HG03354 (cell line): Measurements from ENCODE around the gene SLC5A8.

Source experiments
- ATAC-seq: cut with Tn5 transposase; IDR thresholded peaks from one replicate; pipeline ENCODE4 v1.9.1; 2021; ENCODE audit warnings: mild to moderate bottlenecking; ENCODE audit not compliant: unreplicated experiment, poor library complexity, severe bottlenecking

The SLC5A8 gene, protein sequence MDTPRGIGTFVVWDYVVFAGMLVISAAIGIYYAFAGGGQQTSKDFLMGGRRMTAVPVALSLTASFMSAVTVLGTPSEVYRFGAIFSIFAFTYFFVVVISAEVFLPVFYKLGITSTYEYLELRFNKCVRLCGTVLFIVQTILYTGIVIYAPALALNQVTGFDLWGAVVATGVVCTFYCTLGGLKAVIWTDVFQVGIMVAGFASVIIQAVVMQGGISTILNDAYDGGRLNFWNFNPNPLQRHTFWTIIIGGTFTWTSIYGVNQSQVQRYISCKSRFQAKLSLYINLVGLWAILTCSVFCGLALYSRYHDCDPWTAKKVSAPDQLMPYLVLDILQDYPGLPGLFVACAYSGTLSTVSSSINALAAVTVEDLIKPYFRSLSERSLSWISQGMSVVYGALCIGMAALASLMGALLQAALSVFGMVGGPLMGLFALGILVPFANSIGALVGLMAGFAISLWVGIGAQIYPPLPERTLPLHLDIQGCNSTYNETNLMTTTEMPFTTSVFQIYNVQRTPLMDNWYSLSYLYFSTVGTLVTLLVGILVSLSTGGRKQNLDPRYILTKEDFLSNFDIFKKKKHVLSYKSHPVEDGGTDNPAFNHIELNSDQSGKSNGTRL

DNA sequence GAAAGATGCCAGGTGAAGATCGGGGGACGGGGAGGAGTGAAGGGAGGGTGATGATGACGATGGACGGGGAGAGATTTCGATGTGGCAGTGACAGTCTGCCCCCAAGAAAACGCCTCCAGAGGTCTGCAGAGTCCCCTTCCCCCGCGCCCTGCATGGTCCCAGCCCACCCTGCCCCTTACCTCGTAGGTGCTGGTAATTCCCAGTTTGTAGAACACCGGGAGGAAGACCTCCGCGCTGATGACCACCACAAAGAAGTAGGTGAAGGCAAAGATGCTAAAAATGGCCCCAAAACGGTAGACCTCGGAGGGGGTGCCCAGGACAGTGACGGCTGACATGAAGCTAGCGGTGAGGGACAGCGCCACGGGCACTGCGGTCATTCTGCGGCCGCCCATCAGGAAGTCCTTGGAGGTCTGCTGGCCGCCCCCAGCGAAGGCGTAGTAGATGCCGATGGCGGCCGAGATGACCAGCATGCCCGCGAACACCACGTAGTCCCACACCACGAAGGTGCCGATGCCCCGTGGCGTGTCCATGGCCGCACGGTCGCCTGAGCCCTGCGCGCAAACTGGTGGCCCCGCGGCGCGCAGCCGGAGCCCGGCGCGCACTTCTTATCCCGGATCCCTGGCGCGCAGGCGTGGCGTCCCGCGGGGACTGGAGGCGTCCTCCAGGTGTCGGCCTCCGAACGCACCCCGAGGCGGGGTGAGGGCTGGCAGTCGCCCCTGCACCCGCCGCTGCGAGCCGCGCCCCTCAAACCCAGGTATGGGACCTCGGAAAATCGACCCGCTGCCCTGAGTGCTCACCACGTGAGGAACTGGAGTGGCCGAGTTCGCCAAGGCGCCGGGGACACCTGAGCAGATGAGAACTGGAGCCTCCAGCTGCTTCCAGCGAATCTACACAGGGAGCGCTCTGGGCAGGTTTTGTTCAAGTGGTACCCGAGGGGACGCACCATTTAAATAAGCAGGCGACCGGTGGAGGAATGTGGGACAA lies at the start of gene SLC5A8:
Gene SLC5A8, minus strand, starts transcription at position 920 of the 984 bp plus-strand sequence. Its CDS starts 390 bp downstream, at position 530.
- no peak for ATAC-seq

DNA sequence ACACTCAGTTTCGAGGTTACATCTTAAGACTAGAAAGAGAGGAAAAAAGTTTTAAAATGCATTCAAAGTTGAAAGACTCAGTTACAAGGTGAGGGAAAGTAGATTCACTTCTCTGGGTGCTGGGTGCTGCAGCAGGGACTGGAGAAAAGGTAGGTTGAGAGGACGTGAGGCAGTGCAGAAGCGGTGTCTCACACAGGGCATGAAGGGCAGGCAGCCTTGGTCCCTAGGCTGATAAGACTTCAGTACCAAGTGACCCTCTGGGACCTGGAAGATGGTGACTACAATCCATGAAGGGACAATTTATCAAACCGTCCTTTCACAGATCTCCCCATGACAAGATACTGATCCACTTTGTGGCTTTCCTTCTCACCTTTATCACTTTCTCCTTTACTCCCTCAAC lies 47.3 kb upstream of the SLC5A8 start:
- ATAC-seq, result no peak

DNA sequence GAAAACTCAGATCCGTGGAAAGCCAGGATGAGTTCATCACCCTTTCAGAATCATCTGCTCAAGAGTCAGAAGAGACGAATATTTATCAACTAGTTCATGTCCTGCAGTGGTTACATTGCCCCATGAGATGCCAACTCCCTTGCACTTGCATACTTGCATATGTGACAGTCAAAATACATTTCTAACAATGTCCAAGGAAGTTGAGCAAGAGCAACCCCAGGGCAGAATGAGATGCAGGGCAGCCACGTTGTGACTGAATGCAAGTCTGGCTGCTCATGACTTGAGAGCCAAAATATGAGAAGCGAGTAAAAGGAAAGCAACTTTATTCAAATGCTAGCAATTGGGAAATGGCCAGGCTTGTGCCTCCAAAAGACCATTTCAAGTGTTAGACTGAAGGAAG lies 46.2 kb upstream of the SLC5A8 start:
- no peak for ATAC-seq

DNA sequence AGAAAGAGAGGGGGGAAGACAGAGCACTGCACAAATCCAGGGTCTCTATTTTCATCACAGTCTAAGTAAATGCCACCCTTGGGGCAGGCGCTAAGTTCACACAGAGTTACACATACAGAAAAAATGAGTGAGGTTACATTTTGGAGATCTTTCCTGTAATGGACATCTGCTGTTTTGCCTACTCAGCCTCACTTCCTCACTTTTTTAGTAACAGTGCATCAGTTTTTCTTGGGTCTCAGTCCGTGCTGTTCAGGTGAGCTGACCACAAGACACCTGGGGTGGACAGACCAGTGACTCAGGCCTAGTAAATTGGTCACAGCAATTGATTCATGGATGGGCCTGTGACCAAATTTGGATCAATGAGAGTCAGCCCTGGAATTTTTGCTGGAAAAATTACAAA lies 33.6 kb upstream of the SLC5A8 start:
- ATAC-seq, result no peak

DNA sequence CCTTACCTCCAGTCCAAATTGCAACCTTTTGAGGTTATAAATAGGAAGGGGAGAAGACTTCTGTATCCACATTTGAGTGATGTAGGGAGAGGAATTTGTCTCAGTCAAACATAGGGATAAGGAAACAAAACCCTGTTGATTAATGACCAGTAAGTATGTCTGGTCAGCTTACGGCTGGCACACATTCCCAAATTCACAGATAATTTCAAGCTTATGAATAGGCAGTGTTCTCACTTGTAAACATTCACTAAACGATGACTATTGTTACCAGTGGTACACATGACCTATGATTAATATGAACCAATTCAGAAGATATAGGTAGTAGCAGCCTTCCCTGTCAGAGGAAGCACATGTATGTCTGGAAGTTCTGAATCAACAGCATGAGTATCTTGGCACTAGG lies 33.0 kb upstream of the SLC5A8 start:
- ATAC-seq, result no peak

DNA sequence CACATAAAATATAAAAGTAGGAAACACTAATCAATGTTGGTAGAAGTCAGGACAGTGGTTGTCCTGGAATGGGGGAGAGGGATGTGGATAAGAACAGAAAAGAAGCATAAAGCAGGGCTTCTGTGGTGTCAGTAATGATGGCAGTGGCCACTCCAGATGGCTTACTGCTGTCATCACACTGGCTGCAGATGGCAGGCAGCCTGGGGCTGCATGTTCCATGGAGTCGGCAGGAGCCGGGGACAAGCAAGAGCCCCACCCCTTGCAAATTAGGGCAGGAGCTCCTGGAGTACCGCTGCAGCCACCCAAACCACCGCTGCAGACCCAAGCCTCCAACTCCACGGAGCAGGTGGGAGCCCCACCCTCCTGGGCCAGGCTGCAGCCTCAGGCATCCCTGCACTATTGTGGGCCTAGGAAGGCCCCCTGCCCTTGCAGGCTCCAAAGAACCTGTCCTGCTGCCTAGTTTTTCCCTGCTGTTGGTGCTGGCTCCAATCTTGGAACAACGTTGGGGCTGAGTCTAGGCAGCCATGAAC lies 28.8 kb upstream of the SLC5A8 start:
- no peak for ATAC-seq

DNA sequence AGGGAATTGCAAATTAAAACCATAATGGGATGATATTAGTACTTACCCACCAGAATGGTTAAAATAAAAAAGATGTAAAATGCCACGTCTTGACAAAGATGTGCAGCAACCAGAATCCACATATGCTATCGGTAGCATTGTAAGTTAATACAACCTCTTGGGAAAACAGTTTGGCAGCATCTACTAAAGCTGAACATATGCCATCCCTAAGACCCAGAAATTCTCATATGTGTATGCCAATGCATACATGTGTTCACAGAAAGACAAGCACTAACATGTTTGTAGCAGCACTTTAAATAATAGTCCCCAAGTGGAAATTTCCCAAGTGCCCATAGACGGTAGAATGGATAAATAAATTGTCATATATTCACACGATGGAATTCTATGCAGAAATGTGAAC lies 28.3 kb upstream of the SLC5A8 start:
- no peak for ATAC-seq

DNA sequence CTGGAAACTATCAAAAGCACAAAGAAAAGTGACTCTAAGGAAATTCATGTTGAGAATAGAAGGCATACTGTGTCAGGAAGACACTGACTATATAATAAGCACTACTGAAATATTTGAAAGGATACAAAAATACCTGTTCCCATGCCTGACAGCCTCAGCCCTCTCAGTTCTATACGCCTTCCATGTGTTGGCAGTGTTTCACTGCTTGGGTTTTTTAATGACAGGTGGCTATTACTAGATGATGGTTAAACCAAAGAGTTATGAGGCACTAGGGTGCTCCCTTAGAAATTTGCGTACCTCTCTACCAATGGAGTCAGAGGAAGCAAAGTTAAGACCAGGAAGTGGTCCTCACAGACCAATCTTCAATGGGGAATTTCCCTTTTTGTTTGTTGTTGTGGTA lies 25.6 kb upstream of the SLC5A8 start:
- no peak for ATAC-seq

DNA sequence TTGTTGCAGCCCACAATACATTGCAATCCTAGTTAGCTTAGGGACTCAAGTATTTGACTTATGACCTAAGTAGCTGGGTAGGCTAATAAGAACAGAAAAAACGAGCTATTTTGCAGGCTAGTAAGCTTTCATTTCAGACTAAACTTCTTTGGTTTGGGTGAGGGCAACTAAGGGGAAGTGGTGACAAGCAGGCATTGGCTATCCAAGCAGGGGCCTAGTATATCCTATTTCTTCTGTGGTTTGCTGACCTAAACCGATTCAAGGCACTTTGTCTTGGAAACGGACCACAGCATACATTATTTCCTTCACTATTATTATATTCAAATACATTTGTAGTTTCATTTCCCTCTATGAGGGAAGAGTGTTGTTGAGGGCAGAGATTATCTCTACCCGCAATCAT lies 21.6 kb upstream of the SLC5A8 start:
- ATAC-seq, result no peak

DNA sequence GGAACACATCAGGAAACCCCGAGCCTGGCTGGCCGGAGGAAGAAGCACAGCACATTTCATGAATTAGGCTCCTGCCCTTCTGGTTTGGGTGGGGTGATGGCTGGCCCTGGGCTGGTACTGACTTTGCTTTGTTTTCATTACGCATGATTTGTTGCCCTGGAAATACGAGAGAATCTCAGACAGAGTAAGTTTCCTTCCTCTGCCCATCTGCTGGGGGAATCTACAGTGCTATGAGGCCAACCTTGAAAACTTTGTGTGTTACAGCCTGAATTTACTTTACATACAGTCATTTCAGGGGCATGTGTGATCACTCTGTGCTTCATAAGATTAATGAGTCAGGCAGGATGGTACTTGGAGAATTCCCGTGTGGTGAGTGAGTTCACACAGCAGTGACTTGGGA lies 20.5 kb upstream of the SLC5A8 start:
- ATAC-seq, result no peak

DNA sequence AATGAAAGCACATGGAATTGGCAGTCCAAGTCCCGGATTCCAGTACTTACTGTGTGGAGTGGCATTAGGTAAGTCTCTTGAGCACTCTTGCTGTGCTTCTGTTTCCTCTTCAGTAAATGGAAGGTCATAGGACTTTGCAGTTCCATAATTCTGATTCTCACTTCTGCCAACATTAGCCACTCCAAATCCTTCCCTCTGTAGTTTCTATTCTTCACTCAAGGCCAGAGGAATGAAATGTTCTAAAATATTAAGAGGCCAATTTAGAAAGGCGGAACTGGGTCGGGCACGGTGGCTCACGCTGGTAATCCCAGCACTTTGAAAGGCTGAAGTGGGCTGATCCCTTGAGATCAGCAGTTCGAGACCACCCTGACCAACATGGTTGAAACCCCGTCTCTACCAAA lies 19.8 kb upstream of the SLC5A8 start:
- ATAC-seq, result no peak

DNA sequence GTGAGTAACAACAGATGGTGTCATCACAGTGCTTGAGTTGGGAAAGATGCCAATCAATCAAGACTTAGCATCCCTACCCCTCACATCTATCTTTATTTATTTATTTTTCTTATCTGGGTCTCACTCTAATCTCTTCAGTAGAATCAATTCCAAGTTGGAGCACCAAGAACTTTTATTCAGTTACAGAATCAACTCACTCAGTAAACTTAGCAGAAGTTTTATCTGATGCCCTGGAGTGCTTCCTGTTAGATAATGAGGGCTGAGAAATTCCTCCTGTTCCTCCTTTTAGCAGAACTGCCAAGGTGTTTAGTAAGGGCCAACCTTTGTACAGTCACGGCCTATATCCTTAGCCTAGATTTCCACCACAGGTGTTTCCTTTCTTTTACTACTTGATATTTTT lies 11.3 kb upstream of the SLC5A8 start:
- no peak for ATAC-seq

DNA sequence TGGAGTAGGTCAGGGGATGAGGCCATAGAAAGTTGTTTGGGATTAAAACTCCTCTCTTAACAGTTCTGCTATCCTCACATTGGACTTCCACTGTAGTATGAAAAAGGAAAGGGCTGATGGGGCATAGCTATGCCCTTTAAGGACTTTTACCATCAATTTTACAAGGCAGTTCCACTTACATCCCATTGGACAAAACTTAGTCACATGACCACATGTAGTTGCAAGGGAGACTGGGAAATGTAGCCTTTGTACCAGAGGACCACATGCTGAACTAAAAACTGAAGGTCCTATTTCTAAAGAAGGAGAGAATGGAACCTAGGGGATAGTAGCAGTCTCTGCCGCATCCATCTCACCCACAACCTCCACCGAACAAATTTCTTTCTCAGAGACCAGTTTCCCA lies 6.8 kb upstream of the SLC5A8 start:
- no peak for ATAC-seq

DNA sequence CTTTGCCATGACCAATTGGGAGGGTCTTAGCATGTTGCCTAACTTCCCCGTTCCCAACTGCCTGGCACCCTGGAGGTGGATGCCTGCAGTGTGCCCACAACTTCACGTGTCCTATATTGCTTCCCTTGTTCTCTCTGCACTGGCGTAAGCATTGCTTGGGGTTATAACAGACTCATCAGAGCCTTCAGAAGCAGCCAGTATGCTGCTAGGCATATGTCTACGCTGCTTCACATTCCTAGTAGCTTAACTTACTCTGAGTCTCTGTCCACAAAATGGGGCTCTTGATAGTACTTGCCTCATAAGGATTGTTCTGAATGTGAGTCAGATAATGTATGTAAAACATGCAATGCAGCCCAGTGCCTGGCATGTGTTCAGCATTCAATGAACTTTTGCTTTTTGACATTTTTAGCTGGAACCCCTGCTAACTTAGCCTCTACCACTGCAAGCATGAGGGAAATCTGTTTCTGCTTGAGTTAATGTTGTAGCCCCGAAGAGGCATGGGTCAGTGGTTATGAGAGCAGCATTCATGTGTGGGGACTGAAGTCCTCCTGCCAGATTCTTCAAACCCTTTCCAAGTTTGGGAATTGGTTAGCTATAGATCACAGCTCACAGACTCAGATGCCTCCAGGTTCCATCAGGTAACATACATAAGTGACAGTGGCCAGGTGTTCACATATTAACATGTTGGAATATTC lies 2.8 kb downstream of the SLC5A8 start:
- ATAC-seq, result no peak

DNA sequence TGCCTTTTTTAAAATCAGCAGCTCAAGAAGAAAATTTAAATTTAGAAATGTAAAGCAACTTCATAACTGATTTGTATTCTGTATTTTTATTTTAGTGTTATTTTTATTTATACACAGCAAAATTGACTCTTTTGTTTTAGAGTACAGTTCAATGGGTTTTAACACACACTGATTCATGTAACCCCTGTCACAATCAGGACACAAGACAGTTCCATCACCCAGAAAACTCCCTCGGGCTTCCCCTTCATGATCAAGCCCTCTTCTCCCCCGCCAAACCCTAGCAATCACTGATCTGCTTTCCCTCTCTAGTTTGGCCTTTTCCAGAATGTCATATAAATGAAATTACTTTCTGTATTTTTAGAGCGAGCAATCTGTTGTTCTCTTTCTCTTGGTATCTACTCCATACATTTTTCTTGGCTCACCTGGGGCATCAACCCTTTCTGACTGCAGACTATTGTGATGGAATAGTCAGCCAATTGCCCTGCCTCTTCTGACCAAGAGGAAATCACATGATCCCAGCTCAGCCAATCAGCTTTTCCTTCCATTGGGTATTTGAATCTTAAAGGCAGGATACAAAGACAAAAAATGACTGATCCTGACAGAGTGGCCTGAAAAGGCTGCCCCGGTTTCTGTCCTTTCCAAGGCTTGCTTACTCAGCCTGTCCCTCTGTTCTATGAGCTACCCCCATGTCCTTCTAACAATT lies 5.3 kb downstream of the SLC5A8 start:
- ATAC-seq, result no peak

DNA sequence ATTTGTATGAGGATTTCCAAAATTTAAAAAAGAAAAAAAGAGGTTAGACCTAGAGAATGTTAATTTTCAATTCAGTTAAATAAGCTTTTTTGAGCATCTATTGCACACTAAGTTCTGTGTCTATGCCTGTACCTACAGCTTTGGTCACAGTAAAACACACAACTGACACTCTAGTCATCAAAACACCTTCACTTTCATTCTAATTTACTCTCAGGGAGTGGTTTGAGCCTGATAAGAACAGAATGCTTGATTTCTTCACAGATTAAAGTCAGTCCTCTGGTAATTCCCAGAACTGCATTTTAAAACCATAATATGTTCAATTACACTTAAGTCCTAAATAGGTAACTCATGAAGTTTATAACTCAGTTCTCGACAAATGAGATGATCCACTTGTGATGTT lies 9.2 kb downstream of the SLC5A8 start:
- ATAC-seq, result no peak

DNA sequence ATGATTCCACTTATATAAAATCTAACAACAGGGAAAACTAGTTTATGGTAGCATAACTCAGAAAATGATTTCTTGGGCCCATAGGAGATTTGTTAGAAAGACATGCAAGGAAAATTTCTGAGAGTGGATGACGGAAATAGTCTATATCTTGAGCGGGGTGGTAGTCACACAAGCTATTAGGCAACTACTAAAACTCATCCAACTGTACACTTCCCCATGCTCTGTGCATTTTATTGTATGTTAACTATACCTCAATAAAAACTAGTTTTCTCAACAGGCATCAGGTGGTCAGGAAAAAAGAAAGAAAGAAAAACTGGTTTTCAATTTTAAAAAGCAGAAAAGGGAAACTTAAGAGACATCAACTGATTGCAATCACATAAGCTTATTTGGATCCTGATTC lies 9.9 kb downstream of the SLC5A8 start:
- ATAC-seq, result no peak

DNA sequence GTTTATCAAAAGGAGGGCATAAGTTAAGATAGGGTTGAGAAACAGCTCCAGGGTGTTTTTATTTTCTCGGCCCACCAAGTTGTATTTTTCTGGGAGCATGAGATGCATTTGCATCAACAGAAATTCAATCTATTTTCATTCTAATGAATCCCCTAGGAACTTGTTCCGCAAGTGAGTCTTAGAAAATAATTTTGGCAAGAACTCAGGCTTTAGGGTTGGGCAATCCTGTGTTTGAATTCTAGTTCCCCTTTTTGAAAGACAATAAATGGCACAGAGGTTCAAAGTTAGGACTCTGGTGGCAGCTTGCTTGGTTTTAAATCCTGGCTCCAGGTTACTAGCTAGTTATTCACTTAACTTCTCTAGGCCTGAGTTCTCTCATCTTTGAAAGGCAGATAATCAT lies 23.7 kb downstream of the SLC5A8 start:
- no peak for ATAC-seq

DNA sequence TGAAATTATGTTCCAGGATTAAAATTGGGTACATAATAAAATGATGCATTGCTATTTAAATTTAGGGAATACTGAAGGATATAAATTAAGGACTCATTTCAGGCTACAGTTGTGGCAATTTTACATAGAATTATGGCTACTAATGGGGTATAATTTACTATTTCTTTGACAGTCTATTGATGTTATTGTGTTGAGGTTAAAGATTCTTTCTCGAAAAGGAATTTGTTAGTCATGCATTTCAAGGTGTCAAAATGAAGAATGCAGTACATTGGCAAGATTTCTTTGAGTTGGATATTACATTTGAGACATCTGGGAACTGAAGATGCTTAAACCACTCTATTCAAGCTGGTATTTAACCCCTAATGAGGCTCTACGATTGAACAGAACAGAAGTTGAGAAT lies 28.3 kb downstream of the SLC5A8 start:
- ATAC-seq, result no peak
